ENCODE measurements around the gene ARHGEF16. TPM values are rescaled to one million over a fixed set of nuclear protein-coding genes. Genes with fewer than 3 reads are reported as not detected.

The ARHGEF16 gene
- total RNA-seq, 1 donor from 2014 or later, result 0.34 TPM

DNA sequence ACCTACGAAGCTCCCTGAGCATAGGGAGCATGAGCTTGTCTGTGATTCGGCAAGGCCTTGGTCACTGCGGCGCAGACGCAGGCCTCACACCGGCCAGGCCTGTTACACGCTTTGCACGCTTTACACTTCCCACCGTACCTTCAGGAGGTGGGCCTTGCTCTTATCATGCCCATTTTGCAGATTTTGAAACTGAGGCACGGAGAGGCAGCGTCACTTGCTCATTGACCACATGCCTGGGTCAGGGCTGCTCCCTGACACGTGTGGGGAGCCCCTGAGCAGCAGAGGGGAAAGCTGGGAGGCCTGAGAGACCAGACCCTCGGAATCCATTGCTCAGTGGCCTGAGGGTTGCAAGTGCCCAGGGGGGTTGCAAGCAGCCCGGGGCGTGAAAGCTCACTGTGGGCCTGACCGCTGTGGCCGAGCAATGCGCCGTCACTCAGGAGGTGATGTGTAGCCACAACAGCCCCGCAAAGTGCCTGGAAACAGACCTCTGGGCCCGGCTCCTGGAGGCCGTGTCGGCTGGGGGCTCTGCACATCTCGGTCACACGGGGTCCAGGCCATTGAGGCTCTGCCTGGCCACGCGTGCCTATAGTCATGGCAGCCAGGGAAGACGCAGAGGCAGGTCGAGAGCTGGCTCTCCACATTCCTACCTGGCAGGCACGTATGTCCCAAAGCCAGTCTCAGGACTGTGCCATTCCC lies 6.9 kb downstream of the ARHGEF16 start:
- peaks cover 4% of the 10 kb centered on the region for H3K27me3 Mint-ChIP-seq (ENCODE audit: unreplicated experiment)
- TF ChIP-seq, protein P1, sequence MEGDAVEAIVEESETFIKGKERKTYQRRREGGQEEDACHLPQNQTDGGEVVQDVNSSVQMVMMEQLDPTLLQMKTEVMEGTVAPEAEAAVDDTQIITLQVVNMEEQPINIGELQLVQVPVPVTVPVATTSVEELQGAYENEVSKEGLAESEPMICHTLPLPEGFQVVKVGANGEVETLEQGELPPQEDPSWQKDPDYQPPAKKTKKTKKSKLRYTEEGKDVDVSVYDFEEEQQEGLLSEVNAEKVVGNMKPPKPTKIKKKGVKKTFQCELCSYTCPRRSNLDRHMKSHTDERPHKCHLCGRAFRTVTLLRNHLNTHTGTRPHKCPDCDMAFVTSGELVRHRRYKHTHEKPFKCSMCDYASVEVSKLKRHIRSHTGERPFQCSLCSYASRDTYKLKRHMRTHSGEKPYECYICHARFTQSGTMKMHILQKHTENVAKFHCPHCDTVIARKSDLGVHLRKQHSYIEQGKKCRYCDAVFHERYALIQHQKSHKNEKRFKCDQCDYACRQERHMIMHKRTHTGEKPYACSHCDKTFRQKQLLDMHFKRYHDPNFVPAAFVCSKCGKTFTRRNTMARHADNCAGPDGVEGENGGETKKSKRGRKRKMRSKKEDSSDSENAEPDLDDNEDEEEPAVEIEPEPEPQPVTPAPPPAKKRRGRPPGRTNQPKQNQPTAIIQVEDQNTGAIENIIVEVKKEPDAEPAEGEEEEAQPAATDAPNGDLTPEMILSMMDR (IDR thresholded peaks at IDR 0.05; ENCODE audit: partially characterized antibody, unreplicated experiment), result no peak
- peaks cover 1% of the 10 kb centered on the region for H3K9me3 Mint-ChIP-seq (ENCODE audit: unreplicated experiment)
- no peaks in the 10 kb centered on the region for H3K36me3 Mint-ChIP-seq (ENCODE audit: unreplicated experiment)
- peaks cover 22% of the 10 kb centered on the region for H3K4me1 Mint-ChIP-seq (ENCODE audit: low read depth, unreplicated experiment)
- no peak overlapping the region for H3K4me3 Mint-ChIP-seq (ENCODE audit: unreplicated experiment)
- DNase-seq, result peak; percentile 14
- no peak overlapping the region for H3K27ac Mint-ChIP-seq (ENCODE audit: unreplicated experiment)

DNA sequence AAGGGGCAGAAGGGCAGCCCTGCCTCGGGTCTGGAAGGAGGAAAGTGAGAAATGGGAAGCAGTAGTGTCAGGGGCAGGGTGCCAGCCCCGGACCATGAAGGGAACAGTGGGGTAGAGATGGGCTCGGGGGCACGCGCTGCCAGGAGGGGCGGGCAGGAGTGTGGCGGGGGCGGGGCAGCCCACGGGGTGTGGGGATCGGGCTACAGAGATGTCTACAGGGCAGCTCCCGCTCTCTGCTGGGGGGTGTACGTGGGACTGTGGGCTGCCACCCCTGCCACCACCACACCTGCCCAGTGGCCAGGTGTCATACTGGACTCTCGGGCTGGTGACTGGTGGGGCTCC lies 7.4 kb downstream of the ARHGEF16 start:
- Mint-ChIP-seq H3K4me1 (ENCODE audit: low read depth, unreplicated experiment) (peaks cover 22% of the 10 kb centered on the region), H3K27ac (ENCODE audit: unreplicated experiment) (no peak overlapping the region), H3K27me3 (ENCODE audit: unreplicated experiment) (peaks cover 4% of the 10 kb centered on the region), H3K4me3 (ENCODE audit: unreplicated experiment) (no peak overlapping the region), H3K36me3 (ENCODE audit: unreplicated experiment) (no peaks in the 10 kb centered on the region), H3K9me3 (ENCODE audit: unreplicated experiment) (peaks cover 1% of the 10 kb centered on the region)
- peak; percentile 9 for DNase-seq
- TF ChIP-seq, protein P1 (IDR thresholded peaks at IDR 0.05; ENCODE audit: partially characterized antibody, unreplicated experiment), result no peak

DNA sequence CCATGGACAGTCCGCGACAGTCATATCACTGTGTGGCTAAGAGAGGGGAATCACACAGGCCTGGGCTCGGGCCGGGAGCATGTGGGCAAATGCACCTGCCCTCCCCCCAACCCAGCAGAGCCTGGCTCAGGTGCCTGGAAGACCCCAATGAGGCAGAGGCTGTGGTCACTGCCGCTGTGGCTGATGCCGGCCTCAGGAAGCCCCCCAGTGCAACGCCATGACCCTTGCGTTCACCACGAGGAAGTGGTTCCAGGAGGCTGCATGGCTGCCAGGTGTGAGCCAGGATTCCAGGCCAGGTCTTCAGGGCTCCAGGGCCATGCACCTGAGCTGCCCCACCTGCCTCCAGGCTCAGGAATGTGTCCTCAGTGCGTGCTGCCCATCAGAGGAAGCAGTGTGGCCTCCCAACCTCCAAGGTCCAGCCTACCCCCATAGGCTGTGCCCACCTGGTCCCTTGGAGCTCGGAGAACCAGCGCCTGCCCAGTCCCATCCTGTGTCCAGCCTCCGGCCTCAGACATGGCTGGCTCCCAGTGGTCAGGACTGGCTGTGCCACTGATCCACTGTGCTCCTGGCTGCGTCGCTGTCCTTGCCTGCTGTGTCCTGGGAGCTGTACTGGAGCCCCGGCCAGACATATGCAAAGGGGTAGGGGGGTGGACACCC lies 8.0 kb downstream of the ARHGEF16 start:
- Mint-ChIP-seq H3K4me3 (ENCODE audit: unreplicated experiment) (no peak overlapping the region), H3K27me3 (ENCODE audit: unreplicated experiment) (peaks cover 4% of the 10 kb centered on the region), H3K27ac (ENCODE audit: unreplicated experiment) (no peak overlapping the region), H3K9me3 (ENCODE audit: unreplicated experiment) (peaks cover 1% of the 10 kb centered on the region), H3K36me3 (ENCODE audit: unreplicated experiment) (no peaks in the 10 kb centered on the region), H3K4me1 (ENCODE audit: low read depth, unreplicated experiment) (peaks cover 19% of the 10 kb centered on the region)
- DNase-seq, result no peak
- TF ChIP-seq, protein P1 (IDR thresholded peaks at IDR 0.05; ENCODE audit: partially characterized antibody, unreplicated experiment), result no peak

DNA sequence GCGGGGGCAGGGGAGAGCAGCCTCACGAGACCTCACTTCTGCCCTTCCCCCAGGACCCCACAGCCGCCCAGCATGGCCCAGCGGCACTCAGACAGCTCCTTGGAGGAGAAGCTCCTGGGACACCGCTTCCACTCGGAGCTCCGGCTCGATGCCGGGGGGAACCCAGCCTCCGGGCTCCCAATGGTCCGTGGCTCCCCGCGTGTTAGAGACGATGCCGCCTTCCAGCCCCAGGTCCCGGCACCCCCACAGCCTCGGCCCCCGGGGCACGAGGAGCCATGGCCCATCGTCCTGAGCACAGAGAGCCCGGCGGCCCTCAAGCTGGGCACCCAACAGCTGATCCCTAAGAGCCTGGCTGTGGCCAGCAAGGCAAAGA lies 8.5 kb downstream of the ARHGEF16 start:
- Mint-ChIP-seq H3K4me3 (ENCODE audit: unreplicated experiment) (no peak overlapping the region), H3K27me3 (ENCODE audit: unreplicated experiment) (peaks cover 4% of the 10 kb centered on the region), H3K36me3 (ENCODE audit: unreplicated experiment) (no peaks in the 10 kb centered on the region), H3K27ac (ENCODE audit: unreplicated experiment) (no peak overlapping the region), H3K4me1 (ENCODE audit: low read depth, unreplicated experiment) (peaks cover 18% of the 10 kb centered on the region), H3K9me3 (ENCODE audit: unreplicated experiment) (peaks cover 1% of the 10 kb centered on the region)
- TF ChIP-seq, protein P1 (IDR thresholded peaks at IDR 0.05; ENCODE audit: partially characterized antibody, unreplicated experiment), result no peak
- DNase-seq, result peak; percentile 16

DNA sequence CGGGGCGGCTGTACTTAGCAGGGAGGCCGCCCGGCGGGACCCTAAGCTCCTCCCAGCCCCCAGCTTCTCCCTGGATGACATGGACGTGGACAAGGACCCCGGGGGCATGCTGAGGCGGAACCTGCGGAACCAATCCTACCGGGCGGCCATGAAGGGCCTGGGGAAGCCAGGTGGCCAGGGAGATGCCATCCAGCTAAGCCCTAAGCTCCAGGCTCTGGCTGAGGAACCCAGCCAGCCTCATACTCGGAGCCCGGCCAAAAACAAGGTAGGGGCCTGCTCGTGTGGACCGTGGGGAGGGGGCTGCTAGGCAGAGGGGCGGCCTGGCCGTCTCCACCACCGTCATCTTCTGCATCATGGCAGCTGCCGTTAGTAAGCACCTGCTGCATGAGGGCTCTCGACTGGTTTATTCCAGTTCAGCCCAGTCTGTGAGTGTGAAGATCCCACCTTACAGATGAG lies 9.0 kb downstream of the ARHGEF16 start:
- Mint-ChIP-seq H3K36me3 (ENCODE audit: unreplicated experiment) (no peaks in the 10 kb centered on the region), H3K27me3 (ENCODE audit: unreplicated experiment) (peaks cover 4% of the 10 kb centered on the region), H3K27ac (ENCODE audit: unreplicated experiment) (no peak overlapping the region), H3K9me3 (ENCODE audit: unreplicated experiment) (peaks cover 1% of the 10 kb centered on the region), H3K4me1 (ENCODE audit: low read depth, unreplicated experiment) (peaks cover 15% of the 10 kb centered on the region), H3K4me3 (ENCODE audit: unreplicated experiment) (no peak overlapping the region)
- TF ChIP-seq, protein P1 (IDR thresholded peaks at IDR 0.05; ENCODE audit: partially characterized antibody, unreplicated experiment), result no peak
- DNase-seq, result peak; percentile 14
